Stimulated activated CD4-positive, alpha-beta T cell treated with anti-CD3 and anti-CD28 coated beads, Interleukin-4, amount 100 ng/mL, for 48 hours (primary cell): ENCODE results near the gene NDUFB10.
A peak's percentile ranks its signal among the peaks of the same experiment; 100 is the strongest.

Experiments
- DNase-seq, 2 donors: peaks; one replicate each; pipeline ENCODE4 v3.0.0-alpha.2; 2020; ENCODE audit warnings: low read depth in 2 of 2

NDUFB10 gene

GRCh38 chr16:1984347-1985225, 25.2 kb downstream of the NDUFB10 start:
- no peak for DNase-seq

GRCh38 chr16:1985466-1986150, 26.3 kb downstream of the NDUFB10 start:
- no peak for DNase-seq

GRCh38 chr16:1987198-1987597, 27.9 kb downstream of the NDUFB10 start:
- no peak for DNase-seq

GRCh38 chr16:1989209-1990100, 30.1 kb downstream of the NDUFB10 start, which contains the start of gene SYNGR3:
Gene SYNGR3 (plus strand): TSS chr16:1989970. CDS start chr16:1990103, 133 bp downstream.
- DNase-seq: no peak

- no peak for DNase-seq
These were observed 30.7 kb downstream of the NDUFB10 start for GRCh38 chr16:1990101-1990350.

GRCh38 chr16:1990351-1991134, 31.2 kb downstream of the NDUFB10 start:
- no peak for DNase-seq

- DNase-seq: no peak
These were observed 31.8 kb downstream of the NDUFB10 start for GRCh38 chr16:1991135-1991551.

GRCh38 chr16:1991588-1991947, 32.2 kb downstream of the NDUFB10 start:
- DNase-seq: no peak

- peak; percentile 95 to 99 for DNase-seq
These were observed 32.8 kb downstream of the NDUFB10 start for GRCh38 chr16:1991948-1992703.

- no peak for DNase-seq
These were observed 33.5 kb downstream of the NDUFB10 start for GRCh38 chr16:1992704-1993317.

GRCh38 chr16:1993731-1994131, 34.4 kb downstream of the NDUFB10 start:
- DNase-seq: no peak

- DNase-seq: no peak
These were observed 38.4 kb downstream of the NDUFB10 start for GRCh38 chr16:1997494-1998359.

- no peak for DNase-seq
These were observed 39.1 kb downstream of the NDUFB10 start for GRCh38 chr16:1998360-1998835.

- no peak for DNase-seq
These were observed 39.8 kb downstream of the NDUFB10 start for GRCh38 chr16:1998852-1999801.

GRCh38 chr16:1999866-2000514, 40.7 kb downstream of the NDUFB10 start:
- no peak for DNase-seq

GRCh38 chr16:2001035-2001434, 41.7 kb downstream of the NDUFB10 start:
- DNase-seq: no peak
